ENCODE measurements around the gene UBE2D4.
"Not testable (repeated sequence)": the region's sequence is repeated elsewhere in the genome, so short reads cannot be mapped to it uniquely, and the experiment has no call there.

UBE2D4 gene

GRCh38 chr7:43925984-43926797 lies at the start of gene UBE2D4:
Gene UBE2D4 (plus strand): TSS chr7:43926436. CDS start chr7:43926533, 97 bp downstream.
- DNase-seq (ENCODE audit: low read depth) = peak; percentile 88

DNA sequence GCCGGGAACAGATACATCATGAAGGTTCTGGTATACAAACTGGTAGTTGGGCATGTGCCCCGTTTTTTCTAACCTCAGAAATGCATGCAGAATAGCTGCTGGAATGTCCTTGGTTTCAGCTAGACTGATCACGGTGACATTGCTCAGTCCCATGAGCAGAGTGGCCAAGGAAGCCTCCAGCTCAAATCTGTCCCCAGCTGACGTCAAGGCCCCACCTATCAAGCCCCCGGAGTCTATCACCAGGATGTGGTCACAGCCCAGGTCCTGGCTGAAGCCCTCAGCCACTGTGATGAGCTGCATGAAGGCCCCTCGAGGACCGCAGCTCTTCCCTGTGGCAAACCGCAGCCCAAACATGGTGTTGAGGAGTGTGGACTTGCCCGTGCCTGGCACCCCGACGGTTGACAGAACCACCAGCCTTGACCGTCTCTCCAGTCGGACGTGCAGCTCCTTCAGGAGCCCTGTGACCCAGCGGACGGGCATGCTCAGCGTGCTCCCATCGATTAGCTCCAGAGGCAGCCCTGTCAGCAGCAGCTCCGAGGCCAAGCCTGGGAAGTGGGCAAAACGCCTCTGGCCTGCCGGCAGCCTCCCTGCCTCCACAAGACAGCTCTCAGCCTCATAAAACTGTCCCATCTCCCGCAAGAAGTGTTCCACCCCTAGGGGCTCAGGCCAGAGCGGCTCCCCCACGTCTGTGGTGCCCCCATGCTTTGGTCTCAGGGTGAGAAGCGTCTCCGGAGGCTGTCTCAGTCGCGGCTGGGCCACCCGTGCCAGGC lies 49.1 kb upstream of the UBE2D4 start:
- no peak for DNase-seq (ENCODE audit: low read depth)

DNA sequence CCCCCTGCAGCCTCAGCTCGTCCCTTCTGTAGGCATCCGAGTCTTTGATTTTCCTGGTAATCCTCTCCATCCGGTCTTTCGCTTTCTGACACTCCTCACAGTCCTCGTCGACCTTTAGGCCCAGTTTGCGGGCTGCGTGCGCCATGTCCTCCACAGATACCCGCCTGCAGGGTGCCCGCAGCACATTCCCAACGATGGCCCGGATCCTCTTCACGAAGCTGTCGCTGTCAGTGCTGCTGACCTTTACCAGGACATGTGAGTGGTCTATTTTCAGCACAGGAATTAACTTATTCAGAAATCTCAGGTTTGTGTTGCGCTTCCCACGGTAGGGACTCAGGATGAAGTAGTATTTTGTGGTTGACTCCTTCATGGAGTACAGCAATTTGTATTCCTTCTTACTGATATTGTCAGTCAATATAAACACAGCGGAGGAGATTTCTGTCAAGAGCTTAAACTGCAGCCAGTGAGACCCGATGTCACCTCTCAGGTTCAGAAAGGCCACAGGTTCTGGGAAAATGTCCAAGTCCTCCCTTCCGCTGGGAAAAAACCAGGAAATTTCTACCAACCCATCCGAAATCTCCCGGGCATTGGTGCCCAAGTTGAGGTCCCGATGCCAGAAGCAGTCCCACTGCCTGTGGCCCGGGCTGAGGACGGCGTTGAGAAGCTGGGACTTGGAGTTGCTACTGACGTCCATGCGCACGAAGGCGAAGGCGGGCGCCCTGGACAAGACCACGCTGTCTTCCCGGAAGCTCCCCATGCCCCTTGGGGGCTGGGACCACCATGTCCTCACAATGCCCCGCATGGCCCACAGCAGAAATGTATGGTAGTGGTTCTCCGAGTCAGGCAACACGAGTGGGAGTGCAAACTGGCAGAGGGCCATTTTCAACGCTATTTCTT lies 48.0 kb upstream of the UBE2D4 start:
- DNase-seq (ENCODE audit: low read depth) = no peak

GRCh38 chr7:43878867-43879266 lies 47.4 kb upstream of the UBE2D4 start:
- DNase-seq (ENCODE audit: low read depth) = no peak

GRCh38 chr7:43879477-43879876 lies 46.8 kb upstream of the UBE2D4 start:
- no peak for DNase-seq (ENCODE audit: low read depth)

DNA sequence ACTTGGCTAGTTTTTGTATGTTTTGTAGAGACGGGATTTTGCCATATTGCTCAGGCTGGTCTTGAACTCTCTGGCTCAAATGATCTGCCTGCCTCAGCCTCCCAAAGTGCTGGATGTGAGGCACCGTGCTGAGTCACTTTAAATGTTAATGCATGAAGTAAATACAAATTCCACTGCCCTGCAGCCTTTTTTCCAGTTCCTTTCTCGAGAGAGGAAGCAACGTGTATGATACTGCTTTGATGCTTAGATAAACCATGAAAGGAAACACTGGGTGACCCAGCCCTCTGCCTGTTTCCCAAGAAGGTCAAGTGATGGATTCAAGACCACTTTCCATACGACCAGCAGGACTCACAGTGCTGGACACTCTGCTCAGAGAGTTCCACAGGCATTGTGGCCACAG lies 45.6 kb upstream of the UBE2D4 start:
- no peak for DNase-seq (ENCODE audit: low read depth)

- DNase-seq (ENCODE audit: low read depth) = no peak
Measured at GRCh38 chr7:43884209-43884608, 42.0 kb upstream of the UBE2D4 start.

GRCh38 chr7:43884617-43885016 lies 41.6 kb upstream of the UBE2D4 start:
- no peak for DNase-seq (ENCODE audit: low read depth)

GRCh38 chr7:43888993-43889945 lies 37.0 kb upstream of the UBE2D4 start:
- no peak for DNase-seq (ENCODE audit: low read depth)

DNA sequence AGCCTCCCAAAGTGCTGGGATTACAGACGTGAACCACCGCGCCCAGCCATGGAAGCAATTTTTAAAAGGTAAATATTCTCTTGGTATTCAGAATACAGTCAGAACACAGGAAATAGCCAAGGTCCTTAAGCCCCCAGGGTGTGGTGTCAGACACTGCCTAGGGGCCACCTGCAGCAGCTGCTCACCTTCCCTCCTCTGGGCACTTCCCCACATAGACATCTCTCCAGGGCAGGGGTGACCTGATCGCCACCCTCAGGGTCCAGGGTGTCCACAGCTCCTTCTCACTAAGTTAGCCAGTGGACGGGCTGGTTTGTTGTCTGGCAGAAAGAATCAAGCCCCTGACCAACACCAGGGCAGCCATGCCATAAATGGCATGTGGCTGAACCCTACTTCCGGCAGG lies 35.8 kb upstream of the UBE2D4 start:
- DNase-seq (ENCODE audit: low read depth) = no peak

DNA sequence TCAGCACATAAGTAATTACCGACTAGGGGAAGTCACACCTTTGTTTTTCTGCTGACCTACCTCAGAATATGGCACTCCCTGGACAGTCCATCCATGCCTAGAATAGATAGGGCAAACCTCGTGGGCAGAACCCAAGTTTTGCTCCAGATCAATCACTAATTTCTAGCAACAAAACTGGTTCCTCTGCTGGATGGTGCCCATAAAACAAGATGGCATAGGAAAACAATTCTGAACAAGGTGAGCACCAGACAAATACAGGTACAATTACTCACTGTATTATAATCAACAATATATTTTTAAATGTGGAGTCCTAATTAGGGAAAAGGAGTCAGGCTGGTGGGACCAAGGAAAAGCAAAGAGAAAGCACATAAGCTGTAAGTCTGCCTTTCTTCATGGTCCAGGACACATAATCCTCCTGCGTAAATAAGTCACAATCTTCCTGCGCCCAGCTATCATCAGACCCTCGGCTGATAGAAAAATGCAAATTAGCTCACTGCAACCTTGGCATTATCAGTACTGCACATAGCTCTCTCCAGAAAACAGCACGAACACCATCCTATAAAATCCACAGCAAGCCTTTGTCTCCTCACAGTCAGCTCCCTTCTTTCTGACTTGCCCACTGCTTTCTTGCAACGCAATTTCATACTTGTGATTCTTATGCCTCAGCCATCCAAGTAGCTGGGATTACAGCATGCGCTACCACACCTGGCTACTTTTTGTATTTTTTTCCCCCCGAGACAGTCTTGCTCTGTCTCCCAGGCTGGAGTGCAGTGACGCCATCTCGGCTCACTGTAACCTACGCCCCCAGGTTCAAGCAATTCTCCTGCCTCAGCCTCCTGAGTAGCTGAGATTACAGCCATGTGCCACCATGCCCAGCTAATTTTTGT lies 34.9 kb upstream of the UBE2D4 start:
- no peak for DNase-seq (ENCODE audit: low read depth)

- DNase-seq (ENCODE audit: low read depth) = no peak
Measured at GRCh38 chr7:43895847-43896415, 30.3 kb upstream of the UBE2D4 start.

DNA sequence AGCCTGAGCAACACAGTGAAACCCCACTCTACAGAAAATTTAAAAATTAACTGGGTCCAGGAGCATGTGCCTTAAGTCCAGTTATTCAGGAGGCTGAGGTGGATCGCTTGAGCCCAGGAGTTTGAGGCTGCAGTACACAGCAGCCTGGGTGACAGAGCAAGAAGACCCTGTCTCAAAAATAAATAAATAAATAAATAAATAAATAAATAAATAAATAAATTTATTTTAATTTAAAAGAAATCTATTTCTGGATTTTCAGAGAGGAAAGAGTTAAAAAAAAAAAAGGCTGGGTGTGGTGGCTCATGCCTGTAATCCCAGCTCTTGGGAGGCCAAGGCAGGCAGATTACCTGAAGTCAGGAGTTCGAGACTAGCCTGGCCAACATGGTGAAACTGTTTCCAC lies 27.7 kb upstream of the UBE2D4 start:
- not testable (repeated sequence) for DNase-seq (ENCODE audit: low read depth)

DNA sequence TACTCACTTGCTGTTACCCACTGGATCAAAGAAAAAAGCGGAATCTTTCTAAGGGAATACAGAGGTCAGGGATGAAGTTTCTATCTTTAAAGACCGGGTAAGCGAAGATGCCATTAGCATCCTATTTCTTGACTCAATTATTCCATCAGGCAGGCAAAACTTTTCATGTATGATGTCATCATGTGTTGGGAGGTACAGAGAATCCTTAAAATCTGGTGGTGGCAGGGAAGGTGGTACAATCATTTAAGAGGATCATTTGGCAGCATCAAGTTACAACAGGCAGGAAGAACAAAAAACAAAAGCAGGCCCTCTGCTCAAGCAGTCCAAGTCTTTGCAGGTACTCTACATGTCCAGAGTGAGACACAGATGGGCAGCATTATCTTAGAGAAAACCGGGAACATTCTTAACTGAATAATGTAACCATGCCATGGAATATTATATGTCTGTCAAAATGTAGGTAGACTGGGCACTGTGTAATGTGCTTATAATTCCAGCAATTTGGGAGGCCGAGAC lies 23.6 kb upstream of the UBE2D4 start:
- DNase-seq (ENCODE audit: low read depth) = no peak

DNA sequence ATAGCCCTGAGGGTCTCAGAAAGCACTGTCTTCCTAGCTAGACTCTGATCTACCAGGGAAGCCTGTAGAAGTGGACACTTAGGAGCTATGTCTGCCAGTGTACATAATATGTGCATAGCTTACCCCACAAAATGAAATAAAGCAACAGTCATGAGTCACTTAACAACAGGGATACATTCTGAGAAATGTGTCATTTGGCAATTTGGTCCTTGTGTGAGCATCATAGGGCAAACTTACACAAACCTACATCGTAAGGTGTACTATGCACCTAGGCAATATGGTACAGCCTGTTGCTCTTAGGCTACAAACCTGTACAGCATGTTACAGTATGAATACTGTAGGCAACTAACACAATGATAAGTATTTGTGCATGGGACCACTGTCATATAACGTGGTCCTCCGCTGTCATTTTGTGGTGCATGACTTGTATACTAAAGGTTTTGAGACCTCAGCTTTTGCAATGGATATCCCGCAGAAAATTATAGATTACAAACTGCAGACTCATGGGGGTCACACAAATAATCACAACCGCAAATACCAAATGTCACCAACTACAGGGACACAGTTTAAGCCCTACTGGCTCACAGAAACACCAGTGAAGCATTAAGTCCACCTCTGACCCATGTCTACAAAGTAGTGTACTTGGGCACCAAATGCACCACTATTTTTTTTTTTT lies 21.6 kb upstream of the UBE2D4 start:
- no peak for DNase-seq (ENCODE audit: low read depth)

- no peak for DNase-seq (ENCODE audit: low read depth)
Measured at GRCh38 chr7:43905209-43905946, 20.9 kb upstream of the UBE2D4 start.

GRCh38 chr7:43905956-43906330 lies 20.3 kb upstream of the UBE2D4 start:
- DNase-seq (ENCODE audit: low read depth) = peak; percentile 4

- DNase-seq (ENCODE audit: low read depth) = peak; percentile 56
Measured at GRCh38 chr7:43906331-43907010, 19.8 kb upstream of the UBE2D4 start, which contains the start of gene URGCP. Gene URGCP (minus strand): TSS chr7:43906596. CDS start chr7:43906575, 21 bp downstream.
